GM21515 (cell line): ENCODE results near the gene BBS2.
"Not testable (repeated sequence)": the region's sequence is repeated elsewhere in the genome, so short reads cannot be mapped to it uniquely, and the experiment has no call there.

Experiments used
- ATAC-seq: cut with Tn5 transposase; IDR thresholded peaks from one replicate; pipeline ENCODE4 v1.9.1; 2021; ENCODE audit not compliant: unreplicated experiment

The BBS2 gene

GRCh38 chr16:56520251-56520577 is 390 bp upstream of the BBS2 start:
- no peak for ATAC-seq

- ATAC-seq, result no peak
Observed at GRCh38 chr16:56518425-56518824, 1.4 kb downstream of the BBS2 start.

GRCh38 chr16:56517206-56517605 is 2.6 kb downstream of the BBS2 start:
- ATAC-seq, result no peak

DNA sequence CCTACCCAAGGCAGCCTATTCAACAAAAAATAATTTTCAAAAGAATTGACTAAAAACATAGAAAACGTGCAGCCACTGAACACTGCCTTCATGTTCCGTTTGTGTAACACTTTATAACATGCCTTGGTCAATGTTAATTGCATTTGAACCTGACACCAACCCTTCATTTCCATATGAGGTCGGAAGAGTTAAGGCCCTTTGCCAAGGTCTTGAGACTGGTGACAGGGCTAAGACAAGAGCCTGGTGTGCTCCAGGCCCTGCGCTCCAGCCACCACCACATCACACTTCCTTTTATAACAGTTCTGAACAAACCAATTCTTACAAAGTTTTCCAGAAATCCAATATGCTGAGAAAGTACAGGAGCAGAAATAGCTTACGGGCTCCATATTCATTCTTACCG is 4.2 kb downstream of the BBS2 start:
- ATAC-seq, result no peak

DNA sequence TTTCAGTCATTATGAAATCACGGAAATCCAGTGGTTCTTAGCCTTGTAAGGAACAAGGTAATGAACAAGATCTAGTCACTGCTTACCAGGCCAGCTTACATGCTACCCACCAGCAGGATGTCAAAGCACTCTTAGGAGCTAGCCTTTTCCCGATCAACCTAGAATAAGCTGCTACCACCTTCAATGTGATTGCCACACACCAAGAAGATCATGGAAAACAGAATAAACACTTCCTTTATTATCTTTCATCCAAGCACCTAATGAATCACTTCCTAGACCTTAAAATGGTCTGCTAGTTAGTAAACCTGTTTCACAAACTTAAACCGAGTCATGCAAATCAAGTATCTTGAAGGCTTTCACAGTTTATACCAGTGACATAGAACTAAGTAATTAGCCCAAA is 5.0 kb downstream of the BBS2 start:
- ATAC-seq, result no peak

DNA sequence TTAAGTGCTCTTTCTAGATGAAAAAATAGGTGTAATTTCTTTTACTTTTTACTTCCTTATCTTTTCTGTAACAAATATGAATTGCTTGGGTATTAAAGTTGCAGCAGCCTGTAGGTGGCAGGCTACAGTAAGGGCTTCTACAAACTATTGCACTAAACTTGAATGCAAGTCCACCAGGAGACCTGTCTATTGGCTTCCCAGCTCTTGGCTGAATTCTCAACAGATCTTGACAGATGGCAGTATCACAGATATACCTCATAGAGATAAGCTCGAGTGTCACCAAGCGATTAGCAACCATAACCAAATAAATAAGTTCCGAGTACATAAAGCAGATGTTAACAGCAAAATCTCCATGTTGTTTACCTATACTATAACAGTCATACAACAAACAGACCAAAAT is 5.9 kb downstream of the BBS2 start:
- ATAC-seq, result no peak

DNA sequence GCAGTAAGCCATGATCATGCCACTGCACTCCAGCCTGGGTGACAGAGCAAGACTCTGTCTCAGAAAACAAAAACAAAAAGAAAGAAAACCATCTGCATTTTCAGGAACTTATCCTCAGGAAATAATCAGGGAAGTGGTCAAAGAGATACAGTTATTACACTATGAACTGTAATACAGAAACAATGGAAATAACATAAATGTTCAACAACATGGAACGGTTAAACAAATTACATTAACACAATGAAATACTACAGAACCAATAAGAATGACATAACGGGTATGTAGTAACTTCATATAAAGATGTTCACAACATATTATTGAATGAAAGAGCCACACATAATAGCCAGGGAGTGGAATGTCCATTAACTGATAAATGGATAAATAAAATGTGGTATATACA is 6.7 kb downstream of the BBS2 start:
- ATAC-seq, result no peak

DNA sequence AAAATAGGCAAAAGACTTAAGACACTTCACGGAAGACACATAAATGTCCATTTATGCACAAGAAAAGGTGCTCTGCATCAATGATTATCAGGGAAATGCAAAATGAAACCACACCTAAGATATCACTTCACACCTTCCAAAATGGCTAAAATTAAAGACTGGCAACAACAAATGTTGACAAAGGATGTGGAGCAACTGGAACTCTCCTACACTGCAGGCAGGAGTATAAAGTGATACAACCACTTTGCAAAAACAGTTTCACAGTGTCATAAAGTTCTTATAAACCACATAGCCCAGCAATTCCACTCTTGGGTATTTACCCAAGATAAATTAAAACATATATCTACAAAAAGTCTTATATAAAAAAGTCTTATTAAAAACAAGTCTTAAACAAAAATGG is 7.8 kb downstream of the BBS2 start:
- no peak for ATAC-seq

DNA sequence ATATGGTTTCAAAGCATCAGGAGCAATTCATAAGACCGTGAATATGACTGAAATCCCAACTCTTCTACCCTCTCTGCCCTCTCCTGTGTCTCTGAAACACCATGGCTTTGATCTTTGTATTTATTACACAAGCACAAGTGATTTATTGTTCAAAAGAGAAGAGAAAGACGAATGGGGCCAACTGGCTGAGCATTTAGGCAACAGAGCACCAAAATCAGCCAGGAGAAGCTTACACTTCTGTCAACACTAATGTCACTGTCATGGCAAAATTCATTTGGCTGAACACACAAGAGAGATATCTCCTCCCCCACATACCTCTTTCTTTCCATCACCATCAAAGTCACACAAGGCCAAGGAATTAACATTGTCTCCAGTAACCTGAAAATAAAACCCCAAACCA is 9.3 kb downstream of the BBS2 start:
- ATAC-seq, result no peak

DNA sequence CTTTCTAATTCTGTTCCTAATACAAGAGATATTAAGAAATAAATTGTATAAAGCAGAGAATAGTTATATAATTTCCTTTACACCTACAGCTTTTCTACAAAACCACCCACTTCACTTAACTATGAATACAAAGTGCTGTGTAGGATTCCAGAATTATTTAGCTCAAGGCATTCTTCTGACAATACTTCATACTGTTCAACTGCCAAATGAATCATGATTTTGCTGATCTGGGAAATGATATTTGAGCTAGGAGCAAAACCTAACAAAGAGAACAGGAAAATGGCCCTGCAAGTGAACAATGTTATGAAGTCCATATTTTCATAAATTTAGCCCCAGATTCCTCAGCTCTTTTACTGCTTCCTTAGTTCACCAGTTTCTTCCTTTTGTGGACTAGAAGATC is 12.9 kb downstream of the BBS2 start:
- ATAC-seq, result no peak

DNA sequence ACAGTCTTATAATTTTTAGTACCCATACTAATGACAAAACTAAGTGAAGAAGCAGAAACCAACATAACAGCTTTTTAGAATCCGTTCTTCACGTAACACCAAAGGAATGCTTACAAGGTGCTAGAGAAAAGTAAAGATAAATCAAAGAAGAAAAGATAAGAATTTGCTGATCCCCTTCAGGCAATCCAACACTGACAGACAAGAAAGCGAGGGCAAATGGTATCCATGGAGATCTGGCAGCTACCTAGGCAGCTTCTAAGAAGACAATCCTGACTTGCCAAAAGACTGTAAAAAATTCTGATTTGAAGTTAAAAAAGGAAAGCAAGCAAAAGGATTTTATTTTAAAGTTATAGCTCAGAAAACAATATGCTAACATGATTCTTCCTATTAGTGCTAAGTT is 14.6 kb downstream of the BBS2 start:
- no peak for ATAC-seq

DNA sequence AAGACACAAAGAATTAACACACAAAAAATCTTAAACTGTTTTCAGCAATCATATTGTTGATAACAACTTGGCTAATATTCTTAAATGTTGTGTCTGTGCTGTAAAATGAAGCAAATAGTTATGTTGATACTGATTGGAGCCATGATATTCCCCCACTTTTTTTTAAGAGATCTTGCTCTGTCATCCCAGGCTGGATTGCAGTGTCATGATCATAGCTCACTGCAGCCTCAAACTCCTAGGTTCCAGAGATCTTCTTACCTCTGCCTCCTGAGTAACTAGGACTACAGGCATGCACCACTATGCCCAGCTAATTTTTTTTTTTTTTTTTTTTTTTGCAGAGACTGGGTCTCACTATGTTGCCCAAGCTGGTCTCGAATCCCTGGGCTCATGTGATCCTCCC is 26.0 kb downstream of the BBS2 start:
- no peak for ATAC-seq

- no peak for ATAC-seq
Observed at GRCh38 chr16:56493126-56493525, 26.7 kb downstream of the BBS2 start.

DNA sequence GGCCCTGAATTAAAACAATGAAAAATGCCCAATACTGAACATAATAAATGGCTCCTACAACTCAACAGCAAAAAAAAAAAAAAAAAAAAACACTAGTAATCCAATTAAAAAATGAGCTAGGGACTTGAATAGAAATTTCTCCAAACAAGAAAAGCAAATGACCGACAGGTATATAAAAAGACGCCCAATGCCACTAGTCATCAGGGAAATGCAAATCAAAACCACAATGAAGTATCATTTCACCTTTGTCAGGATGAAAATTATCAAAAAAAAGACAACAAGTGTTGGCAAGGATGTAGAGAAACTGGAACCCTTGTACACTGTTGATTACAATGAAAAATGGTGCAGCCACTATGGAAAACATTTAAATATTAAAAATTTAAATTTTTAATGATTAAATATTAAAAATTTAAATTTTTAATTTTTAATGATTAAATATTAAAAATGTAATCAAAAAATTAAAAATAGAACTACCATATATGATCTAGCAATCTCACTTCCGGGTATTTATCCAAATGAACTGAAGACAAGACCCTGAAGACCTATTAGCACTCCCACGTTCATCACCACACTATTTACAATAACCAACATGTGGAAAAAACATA is 28.1 kb downstream of the BBS2 start:
- ATAC-seq, result no peak

DNA sequence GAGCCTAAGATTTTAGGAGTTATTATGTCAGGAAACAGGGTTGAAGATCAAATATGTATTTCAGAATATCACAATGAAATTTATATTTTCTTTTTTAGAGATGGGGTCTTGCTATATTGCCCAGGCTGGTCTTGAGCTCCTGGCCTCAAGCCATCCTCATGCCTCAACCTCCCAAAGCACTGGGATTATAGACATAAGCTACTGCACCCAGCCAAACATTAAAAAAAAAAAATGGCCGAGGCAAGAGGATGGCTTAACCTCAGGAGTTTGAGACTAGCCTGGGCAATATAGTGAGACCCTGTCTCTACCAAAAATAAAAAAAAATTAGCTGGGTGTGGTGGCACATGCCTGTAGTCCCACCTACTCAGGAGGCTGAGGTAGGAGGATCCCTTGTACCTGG is 31.0 kb downstream of the BBS2 start:
- ATAC-seq, result not testable (repeated sequence)

DNA sequence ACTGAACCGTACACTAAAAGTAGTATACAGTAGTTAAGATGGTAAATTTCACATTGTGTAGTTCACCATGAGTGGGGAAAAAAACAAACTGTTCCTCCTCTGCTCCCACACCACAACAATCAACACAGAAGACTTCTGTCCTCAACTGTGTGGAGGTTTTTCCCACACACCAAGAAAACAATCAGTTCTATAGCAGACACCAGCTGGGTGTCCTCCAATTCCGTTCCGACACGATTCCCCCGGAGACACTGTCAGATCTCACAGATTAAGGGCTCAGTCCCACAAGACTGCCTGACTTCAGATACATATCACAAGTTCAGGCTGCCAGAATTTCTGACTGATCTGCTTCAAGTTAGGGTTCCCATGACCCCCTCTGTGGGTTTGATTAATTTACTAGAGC is 31.8 kb downstream of the BBS2 start:
- no peak for ATAC-seq

GRCh38 chr16:56483394-56483793 is 36.4 kb downstream of the BBS2 start:
- ATAC-seq, result no peak

DNA sequence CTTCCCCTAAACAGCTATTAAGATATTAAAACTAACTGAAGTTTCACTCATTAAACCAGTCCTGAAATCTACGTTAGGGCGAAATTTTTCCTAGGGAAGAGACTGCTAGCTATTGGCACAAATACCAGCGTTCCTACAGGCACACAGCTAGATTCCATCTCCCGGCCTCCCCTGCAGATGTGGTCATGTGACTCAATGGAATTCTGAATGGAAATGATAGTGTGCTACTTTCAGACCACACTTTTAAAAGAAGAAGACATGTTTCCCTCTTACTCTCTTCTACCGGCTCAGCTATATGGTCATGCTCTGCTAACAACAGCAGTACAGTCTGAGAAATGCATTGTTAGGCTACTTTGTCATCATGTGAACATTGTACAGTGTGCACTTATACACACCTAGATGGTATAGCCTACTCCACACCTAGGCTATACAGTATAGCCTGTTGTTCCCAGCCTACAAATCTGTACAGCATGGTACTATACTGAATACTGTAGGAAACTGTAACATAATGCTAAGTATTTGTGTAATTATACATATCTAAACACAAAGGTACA is 37.1 kb downstream of the BBS2 start:
- no peak for ATAC-seq

- ATAC-seq, result no peak
Observed at GRCh38 chr16:56481468-56482122, 38.2 kb downstream of the BBS2 start.

GRCh38 chr16:56480776-56481467 is 38.9 kb downstream of the BBS2 start:
- ATAC-seq, result no peak

DNA sequence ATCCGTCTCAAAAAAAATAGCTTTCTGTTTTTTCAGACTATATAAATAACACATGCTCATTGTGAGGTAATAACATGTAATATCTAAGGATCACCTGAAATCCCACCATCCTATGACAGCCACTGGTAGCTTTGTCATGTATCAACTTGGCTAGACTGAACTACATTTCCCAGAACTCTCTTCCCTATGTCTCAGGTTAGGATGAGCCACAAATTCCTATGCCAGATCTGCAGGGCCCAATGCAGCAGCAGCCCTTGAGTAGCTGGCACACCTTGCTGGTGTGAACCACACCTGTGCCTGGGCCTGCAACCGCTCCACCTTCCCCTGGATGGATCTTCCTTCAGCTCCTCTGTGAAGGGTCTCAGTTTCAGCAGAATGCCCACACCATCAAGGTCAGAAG is 40.4 kb downstream of the BBS2 start:
- no peak for ATAC-seq

GRCh38 chr16:56478281-56479049 is 41.4 kb downstream of the BBS2 start:
- ATAC-seq, result no peak
